Measurements from ENCODE around the gene MARS1.

- TF ChIP-seq, protein P1, sequence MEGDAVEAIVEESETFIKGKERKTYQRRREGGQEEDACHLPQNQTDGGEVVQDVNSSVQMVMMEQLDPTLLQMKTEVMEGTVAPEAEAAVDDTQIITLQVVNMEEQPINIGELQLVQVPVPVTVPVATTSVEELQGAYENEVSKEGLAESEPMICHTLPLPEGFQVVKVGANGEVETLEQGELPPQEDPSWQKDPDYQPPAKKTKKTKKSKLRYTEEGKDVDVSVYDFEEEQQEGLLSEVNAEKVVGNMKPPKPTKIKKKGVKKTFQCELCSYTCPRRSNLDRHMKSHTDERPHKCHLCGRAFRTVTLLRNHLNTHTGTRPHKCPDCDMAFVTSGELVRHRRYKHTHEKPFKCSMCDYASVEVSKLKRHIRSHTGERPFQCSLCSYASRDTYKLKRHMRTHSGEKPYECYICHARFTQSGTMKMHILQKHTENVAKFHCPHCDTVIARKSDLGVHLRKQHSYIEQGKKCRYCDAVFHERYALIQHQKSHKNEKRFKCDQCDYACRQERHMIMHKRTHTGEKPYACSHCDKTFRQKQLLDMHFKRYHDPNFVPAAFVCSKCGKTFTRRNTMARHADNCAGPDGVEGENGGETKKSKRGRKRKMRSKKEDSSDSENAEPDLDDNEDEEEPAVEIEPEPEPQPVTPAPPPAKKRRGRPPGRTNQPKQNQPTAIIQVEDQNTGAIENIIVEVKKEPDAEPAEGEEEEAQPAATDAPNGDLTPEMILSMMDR (IDR thresholded peaks at IDR 0.05), result no peak
- TF ChIP-seq POLR2A (IDR thresholded peaks at IDR 0.05), result no peak
These were observed 66.6 kb downstream of the MARS1 start for GRCh38 chr12:57554453-57554852.

Measured in uterus (tissue), 2 donors.